ENCODE data around the gene METTL15. TPM values are rescaled to one million over a fixed set of nuclear protein-coding genes. Genes with fewer than 3 reads are reported as not detected.
"Not testable (repeated sequence)": the region's sequence is repeated elsewhere in the genome, so short reads cannot be mapped to it uniquely, and the experiment has no call there.

Gene METTL15
- total RNA-seq (2014; rRNA removed; shearing (Covaris generic)): 14.8 and 19.1 TPM in 2 replicates

GRCh38 chr11:28107750-28108618 is at the start of gene METTL15, which contains the start of gene KIF18A:
METTL15 (plus strand) TSS chr11:28108388; CDS start chr11:28113335, 4,947 bp downstream.
KIF18A (minus strand) TSS chr11:28108156; CDS start chr11:28097947, 10,209 bp downstream.
- peak; percentile 100 for DNase-seq (ENCODE audit: low spot score)

GRCh38 chr11:28071305-28071704 is 36.9 kb upstream of the METTL15 start:
- DNase-seq (ENCODE audit: low spot score): no peak

- no peak for DNase-seq (ENCODE audit: low spot score)
Observed at GRCh38 chr11:28072321-28072720, 35.9 kb upstream of the METTL15 start.

- DNase-seq (ENCODE audit: low spot score): no peak
Observed at GRCh38 chr11:28077521-28077920, 30.7 kb upstream of the METTL15 start.

- no peak for DNase-seq (ENCODE audit: low spot score)
Observed at GRCh38 chr11:28083118-28083517, 25.1 kb upstream of the METTL15 start.

- DNase-seq (ENCODE audit: low spot score): no peak
Observed at GRCh38 chr11:28086569-28086968, 21.6 kb upstream of the METTL15 start.

- DNase-seq (ENCODE audit: low spot score): not testable (repeated sequence)
Observed at GRCh38 chr11:28087192-28087591, 21.0 kb upstream of the METTL15 start.

- DNase-seq (ENCODE audit: low spot score): not testable (repeated sequence)
Observed at GRCh38 chr11:28087693-28088092, 20.5 kb upstream of the METTL15 start.

- no peak for DNase-seq (ENCODE audit: low spot score)
Observed at GRCh38 chr11:28089378-28089777, 18.8 kb upstream of the METTL15 start.

- no peak for DNase-seq (ENCODE audit: low spot score)
Observed at GRCh38 chr11:28090052-28090749, 18.0 kb upstream of the METTL15 start.

GRCh38 chr11:28092786-28093185 is 15.4 kb upstream of the METTL15 start:
- no peak for DNase-seq (ENCODE audit: low spot score)

- DNase-seq (ENCODE audit: low spot score): no peak
Observed at GRCh38 chr11:28098257-28098656, 9.9 kb upstream of the METTL15 start.

GRCh38 chr11:28099715-28100114 is 8.5 kb upstream of the METTL15 start:
- no peak for DNase-seq (ENCODE audit: low spot score)

- DNase-seq (ENCODE audit: low spot score): no peak
Observed at GRCh38 chr11:28100665-28101064, 7.5 kb upstream of the METTL15 start.

GRCh38 chr11:28102300-28102699 is 5.9 kb upstream of the METTL15 start:
- DNase-seq (ENCODE audit: low spot score): not testable (repeated sequence)

- no peak for DNase-seq (ENCODE audit: low spot score)
Observed at GRCh38 chr11:28104425-28104824, 3.8 kb upstream of the METTL15 start.

GRCh38 chr11:28104984-28105383 is 3.2 kb upstream of the METTL15 start:
- no peak for DNase-seq (ENCODE audit: low spot score)

- DNase-seq (ENCODE audit: low spot score): no peak
Observed at GRCh38 chr11:28105869-28106268, 2.3 kb upstream of the METTL15 start.

- no peak for DNase-seq (ENCODE audit: low spot score)
Observed at GRCh38 chr11:28106353-28107043, 1.7 kb upstream of the METTL15 start.

GRCh38 chr11:28107191-28107749 is 918 bp upstream of the METTL15 start:
- DNase-seq (ENCODE audit: low spot score): no peak

GRCh38 chr11:28108958-28109357 is 770 bp downstream of the METTL15 start:
- no peak for DNase-seq (ENCODE audit: low spot score)
